Measurements from ENCODE around the gene ETS2. TPM values are rescaled to one million over a fixed set of nuclear protein-coding genes. Genes with fewer than 3 reads are reported as not detected.

Gene ETS2
- total RNA-seq, 1 donor from 2014 or later = 35.3 TPM

DNA sequence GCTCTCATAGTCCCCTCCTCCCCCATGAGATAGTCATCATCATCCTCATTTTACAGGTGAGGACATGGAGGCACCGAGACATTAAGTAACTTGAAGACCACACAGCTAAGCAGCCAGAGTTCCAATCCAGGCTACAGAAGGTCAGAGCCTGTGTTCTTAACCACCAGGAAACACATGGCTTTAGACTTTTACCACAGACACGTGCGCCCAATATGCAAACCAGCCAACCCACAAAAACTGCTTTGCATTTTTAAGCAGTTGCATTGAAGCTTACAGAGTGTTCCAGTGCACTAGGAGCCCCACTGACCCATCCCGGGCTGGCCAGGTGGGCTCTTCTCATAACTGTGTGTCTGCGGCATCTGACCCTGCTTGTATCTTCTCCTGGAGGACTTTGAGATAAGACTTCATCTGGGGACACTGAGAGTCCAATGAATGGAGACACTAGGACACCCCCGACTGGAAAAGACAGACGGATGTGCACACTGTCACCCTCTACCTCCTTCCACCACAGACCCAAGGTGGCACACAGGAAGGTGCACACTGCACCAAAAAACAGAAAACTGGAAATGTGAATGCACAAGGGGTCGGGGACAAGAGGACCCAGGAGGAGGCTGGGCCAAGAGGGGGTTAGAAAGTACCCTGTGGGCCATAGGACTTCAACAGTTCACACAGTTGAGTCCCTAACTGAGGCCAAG, 56.4 kb downstream of the ETS2 start:
- DNase-seq (ENCODE audit: low read depth) = no peak

DNA sequence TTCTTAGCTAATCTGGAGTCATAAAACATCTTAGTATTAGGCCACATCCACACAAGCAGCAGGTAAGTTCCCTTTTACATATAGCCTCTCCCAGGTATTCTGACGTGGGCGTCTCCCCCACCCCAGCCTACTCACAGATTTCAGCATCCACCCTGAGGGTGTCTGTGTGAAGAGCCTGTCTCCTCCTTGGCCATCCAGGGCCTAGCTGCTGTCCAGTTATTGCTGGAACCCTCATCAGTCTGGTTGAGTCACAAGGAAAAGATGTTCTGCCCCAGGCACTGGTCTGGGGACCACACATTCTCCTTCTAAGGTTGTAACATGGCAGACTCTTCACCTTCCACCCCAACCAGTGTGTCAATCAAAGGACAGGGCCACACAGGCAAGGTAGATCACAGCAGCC, 57.6 kb downstream of the ETS2 start:
- DNase-seq (ENCODE audit: low read depth) = no peak

DNA sequence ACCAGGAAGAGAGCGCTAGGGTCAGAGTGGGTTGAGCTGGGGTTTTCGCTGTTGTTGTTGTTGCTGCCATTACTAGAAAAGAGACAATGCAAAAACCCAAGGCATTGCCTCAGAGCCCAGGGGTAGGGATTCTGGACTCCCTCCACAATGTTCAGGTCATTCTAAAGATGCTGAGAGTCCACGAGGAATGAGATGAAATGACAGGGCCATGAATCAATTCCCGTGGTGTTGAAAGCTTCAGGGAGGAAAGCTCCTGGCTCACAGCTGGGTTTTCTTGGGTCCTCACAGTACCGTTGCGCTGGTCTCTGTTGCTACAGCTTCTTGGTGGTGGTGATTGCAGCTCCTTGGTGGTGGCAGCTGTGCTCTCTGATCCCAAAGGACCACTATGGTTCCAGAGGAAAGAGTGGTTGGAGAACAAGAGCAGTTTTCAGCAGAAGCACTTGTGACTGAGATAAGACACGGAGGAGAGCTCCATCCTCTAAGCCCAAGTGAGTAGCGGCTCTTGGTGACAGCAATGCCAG, 58.2 kb downstream of the ETS2 start:
- DNase-seq (ENCODE audit: low read depth) = no peak

DNA sequence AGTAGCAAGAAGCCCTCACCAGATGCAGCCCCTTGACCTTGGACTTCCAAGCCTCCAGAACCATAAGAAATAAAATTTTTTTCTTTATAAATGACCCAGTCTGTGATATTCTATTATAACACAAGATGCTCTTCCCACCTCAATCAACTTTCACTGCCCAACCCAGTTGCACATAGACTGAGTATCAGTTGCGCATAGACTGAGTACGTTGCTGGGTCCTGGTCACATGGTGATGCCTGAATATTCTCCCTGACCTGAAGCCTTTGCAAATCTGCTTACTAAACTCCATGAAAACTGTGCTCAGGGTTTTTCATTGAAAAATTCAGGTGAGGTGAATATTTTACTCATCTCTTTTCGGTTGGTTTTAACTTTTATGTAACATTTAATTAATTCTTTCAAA, 59.2 kb downstream of the ETS2 start:
- DNase-seq (ENCODE audit: low read depth) = no peak

DNA sequence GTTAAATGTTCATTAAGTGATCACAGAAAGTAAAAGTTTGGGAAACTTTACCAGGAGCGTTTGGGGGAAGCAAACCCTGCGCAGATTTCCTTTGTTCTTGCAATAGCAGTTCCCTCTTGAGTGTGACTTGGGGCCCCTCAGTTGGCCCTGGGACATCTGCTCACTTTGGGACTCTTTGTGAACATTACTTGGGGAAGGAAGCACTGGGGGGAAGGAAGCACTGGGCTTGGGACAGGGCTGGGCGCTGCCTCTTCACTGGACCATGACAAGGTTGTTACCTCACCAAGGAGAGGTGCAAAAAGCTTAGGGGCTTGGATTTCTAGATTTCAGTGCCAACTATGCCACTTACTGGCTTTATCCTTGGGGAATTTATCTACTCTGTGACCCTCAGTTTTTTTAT, 63.5 kb downstream of the ETS2 start:
- peak; percentile 44 for DNase-seq (ENCODE audit: low read depth)

DNA sequence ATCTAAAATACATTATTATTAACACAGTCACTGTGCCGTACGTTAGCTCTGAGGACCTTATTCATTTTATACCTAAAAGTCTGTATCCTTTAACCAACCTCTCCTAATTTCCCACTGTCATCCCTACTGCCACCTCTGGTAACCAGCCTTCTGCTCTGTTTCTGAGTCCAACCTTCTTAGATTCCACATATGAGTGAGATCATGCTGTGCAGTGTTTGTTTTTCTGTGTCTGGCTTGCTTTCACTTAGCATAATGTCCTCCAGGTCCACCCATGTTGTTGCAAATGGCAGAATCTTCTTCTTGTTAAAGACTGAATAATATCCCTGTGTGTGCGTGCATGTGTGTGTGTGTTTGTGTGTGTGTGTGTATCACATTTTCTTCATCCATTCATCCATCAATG, 64.2 kb downstream of the ETS2 start:
- DNase-seq (ENCODE audit: low read depth) = peak; percentile 43
